Activated T-cell treated with anti-CD3 and anti-CD28 coated beads, Interleukin-2, amount 50 U/mL, for 72 hours (primary cell): ENCODE measurements around the gene KDM8. TPM values are rescaled to one million over a fixed set of nuclear protein-coding genes. Genes with fewer than 3 reads are reported as not detected.
A peak's percentile ranks its signal among the peaks of the same experiment; 100 is the strongest.

Experiments used
- ATAC-seq, 2 donors: fragments of 150-1000 bp; cut with Tn5 transposase; replicated peaks in 1 of 2; 2 replicates each; pipeline ENCODE4 v1.10.0; 2021; ENCODE audit warnings: moderate library complexity in 2 of 2, mild to moderate bottlenecking in 1 of 2
- DNase-seq, 2 donors: peaks; one replicate each; pipeline ENCODE4 v3.0.0; 2021 to 2022; ENCODE audit warnings: mixed read lengths in 1 of 2
- H3K27ac Mint-ChIP-seq: one replicate; pipeline ENCODE4 v1.8.0; 2022; ENCODE audit warnings: mild to moderate bottlenecking, moderate library complexity, mixed read lengths
- H3K27me3 Mint-ChIP-seq: one replicate; pipeline ENCODE4 v1.8.0; 2022; ENCODE audit warnings: low read depth, mixed read lengths
- H3K36me3 Mint-ChIP-seq, 2 donors: one replicate each; pipeline ENCODE4 v1.8.0; 2022; ENCODE audit warnings: mixed read lengths in 2 of 2, mild to moderate bottlenecking in 1 of 2; ENCODE audit not compliant: insufficient read depth in 2 of 2
- H3K4me1 Mint-ChIP-seq: one replicate; pipeline ENCODE4 v1.8.0; 2022; ENCODE audit warnings: low read depth, mixed read lengths
- H3K4me3 Mint-ChIP-seq, 2 donors: one replicate each; pipeline ENCODE4 v1.8.0; 2022; ENCODE audit warnings: mild to moderate bottlenecking in 2 of 2, mixed read lengths in 2 of 2, moderate library complexity in 2 of 2
- H3K9me3 Mint-ChIP-seq, 2 donors: one replicate each; pipeline ENCODE4 v1.8.0; 2022; ENCODE audit warnings: mixed read lengths in 2 of 2
- total RNA-seq, 2 donors: library from RNA; stranded (reverse); gene quantifications; one replicate each; pipeline ENCODE4 v1.2.3, GENCODE V29; 2022

KDM8 gene
- total RNA-seq, 2 donors from 2014 or later = 12.8 to 16.2 TPM

- H3K4me3 Mint-ChIP-seq = no peak overlapping the region
- DNase-seq = no peak
- H3K4me1 Mint-ChIP-seq = peaks cover 30% of the 10 kb centered on the region
- H3K36me3 Mint-ChIP-seq = peaks cover 0 to 6% of the 10 kb centered on the region in 2 donors
- no peak overlapping the region for H3K27ac Mint-ChIP-seq
- H3K27me3 Mint-ChIP-seq = no peaks in the 10 kb centered on the region
- H3K9me3 Mint-ChIP-seq = no peaks in the 10 kb centered on the region
- no peak for ATAC-seq
Measured at GRCh38 chr16:27209591-27209990, 6.3 kb downstream of the KDM8 start.

- Mint-ChIP-seq H3K27me3 (no peaks in the 10 kb centered on the region), H3K4me1 (peaks cover 29% of the 10 kb centered on the region), H3K36me3 (peaks cover 0 to 6% of the 10 kb centered on the region in 2 donors), H3K4me3 (no peak overlapping the region), H3K27ac (no peak overlapping the region), H3K9me3 (no peaks in the 10 kb centered on the region)
- no peak for DNase-seq
- no peak for ATAC-seq
Measured at GRCh38 chr16:27210174-27210573, 6.8 kb downstream of the KDM8 start.

GRCh38 chr16:27211026-27211425 is 7.7 kb downstream of the KDM8 start:
- Mint-ChIP-seq H3K36me3 (peaks cover 0 to 8% of the 10 kb centered on the region in 2 donors), H3K27me3 (no peaks in the 10 kb centered on the region), H3K4me1 (peaks cover 29% of the 10 kb centered on the region), H3K4me3 (no peak overlapping the region), H3K27ac (no peak overlapping the region), H3K9me3 (no peaks in the 10 kb centered on the region)
- ATAC-seq (no peak), DNase-seq (no peak)

- ATAC-seq (no peak), DNase-seq (no peak)
- Mint-ChIP-seq H3K27ac (no peak overlapping the region), H3K27me3 (no peaks in the 10 kb centered on the region), H3K36me3 (peaks cover 0 to 9% of the 10 kb centered on the region in 2 donors), H3K9me3 (no peaks in the 10 kb centered on the region), H3K4me1 (peaks cover 24% of the 10 kb centered on the region), H3K4me3 (no peak overlapping the region)
Measured at GRCh38 chr16:27214084-27214961, 11.0 kb downstream of the KDM8 start.

- Mint-ChIP-seq H3K4me3 (no peak overlapping the region), H3K27ac (no peak overlapping the region), H3K36me3 (peaks cover 0 to 11% of the 10 kb centered on the region in 2 donors), H3K27me3 (no peaks in the 10 kb centered on the region), H3K4me1 (peaks cover 16% of the 10 kb centered on the region), H3K9me3 (no peaks in the 10 kb centered on the region)
- no peak for ATAC-seq
- no peak for DNase-seq
Measured at GRCh38 chr16:27215660-27216059, 12.3 kb downstream of the KDM8 start.

GRCh38 chr16:27216297-27216885 is 13.1 kb downstream of the KDM8 start:
- Mint-ChIP-seq H3K27ac (no peak overlapping the region), H3K4me1 (peaks cover 8% of the 10 kb centered on the region), H3K27me3 (no peaks in the 10 kb centered on the region), H3K9me3 (no peaks in the 10 kb centered on the region), H3K4me3 (no peak overlapping the region), H3K36me3 (peaks cover 0 to 6% of the 10 kb centered on the region in 2 donors)
- ATAC-seq (no peak), DNase-seq (no peak)

GRCh38 chr16:27217256-27217655 is 13.9 kb downstream of the KDM8 start:
- Mint-ChIP-seq H3K27ac (no peak overlapping the region), H3K27me3 (no peaks in the 10 kb centered on the region), H3K4me3 (no peak overlapping the region), H3K36me3 (peaks cover 0 to 6% of the 10 kb centered on the region in 2 donors), H3K9me3 (no peaks in the 10 kb centered on the region), H3K4me1 (peaks cover 7% of the 10 kb centered on the region)
- DNase-seq (no peak), ATAC-seq (no peak)

GRCh38 chr16:27218756-27219155 is 15.4 kb downstream of the KDM8 start:
- H3K9me3 Mint-ChIP-seq = no peaks in the 10 kb centered on the region
- H3K4me3 Mint-ChIP-seq = no peak overlapping the region
- no peak for DNase-seq
- H3K36me3 Mint-ChIP-seq = peaks cover 0 to 6% of the 10 kb centered on the region in 2 donors
- ATAC-seq = no peak
- peaks cover 4% of the 10 kb centered on the region for H3K4me1 Mint-ChIP-seq
- H3K27me3 Mint-ChIP-seq = no peaks in the 10 kb centered on the region
- peak overlapping the region; percentile 28 for H3K27ac Mint-ChIP-seq

- no peaks in the 10 kb centered on the region for H3K9me3 Mint-ChIP-seq
- no peak for ATAC-seq
- no peak overlapping the region for H3K4me3 Mint-ChIP-seq
- H3K27ac Mint-ChIP-seq = peak overlapping the region; percentile 28
- no peak for DNase-seq
- no peaks in the 10 kb centered on the region for H3K27me3 Mint-ChIP-seq
- H3K4me1 Mint-ChIP-seq = peaks cover 4% of the 10 kb centered on the region
- H3K36me3 Mint-ChIP-seq = peaks cover 0 to 8% of the 10 kb centered on the region in 2 donors
Measured at GRCh38 chr16:27219161-27219560, 15.8 kb downstream of the KDM8 start.

GRCh38 chr16:27220120-27220519 is 16.8 kb downstream of the KDM8 start:
- Mint-ChIP-seq H3K36me3 (peaks cover 0 to 9% of the 10 kb centered on the region in 2 donors), H3K4me1 (peaks cover 6% of the 10 kb centered on the region), H3K9me3 (no peaks in the 10 kb centered on the region), H3K27ac (no peak overlapping the region), H3K4me3 (no peak overlapping the region), H3K27me3 (no peaks in the 10 kb centered on the region)
- no peak for DNase-seq
- ATAC-seq = no peak

- Mint-ChIP-seq H3K27me3 (no peaks in the 10 kb centered on the region), H3K4me1 (peaks cover 7% of the 10 kb centered on the region), H3K36me3 (peaks cover 0 to 8% of the 10 kb centered on the region in 2 donors), H3K27ac (no peak overlapping the region), H3K9me3 (no peaks in the 10 kb centered on the region), H3K4me3 (no peak overlapping the region)
- ATAC-seq (no peak), DNase-seq (no peak)
Measured at GRCh38 chr16:27220527-27220926, 17.2 kb downstream of the KDM8 start.

- Mint-ChIP-seq H3K9me3 (no peaks in the 10 kb centered on the region), H3K27ac (no peak overlapping the region), H3K4me1 (peaks cover 12% of the 10 kb centered on the region), H3K27me3 (no peaks in the 10 kb centered on the region), H3K36me3 (peaks cover 0 to 7% of the 10 kb centered on the region in 2 donors), H3K4me3 (no peak overlapping the region)
- ATAC-seq (no peak), DNase-seq (no peak)
Measured at GRCh38 chr16:27220991-27221390, 17.7 kb downstream of the KDM8 start.

- ATAC-seq (no peak), DNase-seq (no peak)
- Mint-ChIP-seq H3K27ac (no peak overlapping the region), H3K36me3 (peaks cover 2 to 9% of the 10 kb centered on the region in 2 donors), H3K27me3 (no peaks in the 10 kb centered on the region), H3K9me3 (no peaks in the 10 kb centered on the region), H3K4me1 (peaks cover 17% of the 10 kb centered on the region), H3K4me3 (no peak overlapping the region)
Measured at GRCh38 chr16:27221576-27222248, 18.4 kb downstream of the KDM8 start.
